ENCODE results near the gene RPS6KA5. TPM values are rescaled to one million over a fixed set of nuclear protein-coding genes. Genes with fewer than 3 reads are reported as not detected.
"Not testable (repeated sequence)": the region's sequence is repeated elsewhere in the genome, so short reads cannot be mapped to it uniquely, and the experiment has no call there.

The RPS6KA5 gene
- total RNA-seq, 4 donors from 2014 or later: 5.8 to 18.4 (median 9.8) TPM

- no peak for DNase-seq
- H3K4me3 ChIP-seq: no peak overlapping the region
- intact Hi-C loops (cut with DNase I; ENCODE audit: low total_unique reads): no loop called here
- TF ChIP-seq CTCF (IDR thresholded peaks at IDR 0.05 in 4 of 5, conservative IDR thresholded peaks at IDR 0.05 in 1 of 5): no peak
- TF ChIP-seq POLR2A (IDR thresholded peaks at IDR 0.05): no peak
- no peaks in the 10 kb centered on the region for H3K27me3 ChIP-seq
- in situ Hi-C loops (cut with MboI; ENCODE audit: low sequenced_read_pairs in 4 of 4): no loop called here
- H3K9me3 ChIP-seq: no peaks in the 10 kb centered on the region
- no peaks in the 10 kb centered on the region for H3K36me3 ChIP-seq
- peaks cover 5 to 17% of the 10 kb centered on the region in 2 donors for H3K4me1 ChIP-seq
- ATAC-seq: no peak
- peak overlapping the region in 3 of 4 donors; percentile 60 to 66 (median 62) for H3K27ac ChIP-seq
Measured at GRCh38 chr14:90848944-90849731, 211.3 kb downstream of the RPS6KA5 start.

GRCh38 chr14:90846511-90846910 is 213.9 kb downstream of the RPS6KA5 start:
- Histone ChIP-seq H3K4me1 (peaks cover 5 to 17% of the 10 kb centered on the region in 2 donors), H3K9me3 (no peaks in the 10 kb centered on the region), H3K4me3 (no peak overlapping the region), H3K27me3 (no peaks in the 10 kb centered on the region), H3K27ac (no peak overlapping the region), H3K36me3 (no peaks in the 10 kb centered on the region)
- in situ Hi-C loops (cut with MboI; ENCODE audit: low sequenced_read_pairs in 4 of 4) (no loop called here), intact Hi-C loops (cut with DNase I; ENCODE audit: low total_unique reads) (no loop called here)
- TF ChIP-seq POLR2A (IDR thresholded peaks at IDR 0.05) (no peak), CTCF (IDR thresholded peaks at IDR 0.05 in 4 of 5, conservative IDR thresholded peaks at IDR 0.05 in 1 of 5) (no peak)
- DNase-seq: no peak
- ATAC-seq: no peak

GRCh38 chr14:90844321-90844720 is 216.1 kb downstream of the RPS6KA5 start:
- intact Hi-C loops (cut with DNase I; ENCODE audit: low total_unique reads) (no loop called here), in situ Hi-C loops (cut with MboI; ENCODE audit: low sequenced_read_pairs in 4 of 4) (no loop called here)
- no peaks in the 10 kb centered on the region for H3K36me3 ChIP-seq
- H3K4me3 ChIP-seq: no peak overlapping the region
- DNase-seq (no peak), ATAC-seq (no peak)
- no peaks in the 10 kb centered on the region for H3K9me3 ChIP-seq
- no peaks in the 10 kb centered on the region for H3K27me3 ChIP-seq
- no peaks in the 10 kb centered on the region for H3K4me1 ChIP-seq
- no peak for TF ChIP-seq CTCF (IDR thresholded peaks at IDR 0.05 in 4 of 5, conservative IDR thresholded peaks at IDR 0.05 in 1 of 5)
- no peak for TF ChIP-seq POLR2A (IDR thresholded peaks at IDR 0.05)
- no peak overlapping the region for H3K27ac ChIP-seq

- no peaks in the 10 kb centered on the region for H3K27me3 ChIP-seq
- ATAC-seq: no peak
- intact Hi-C loops (cut with DNase I; ENCODE audit: low total_unique reads): no loop called here
- no peak for TF ChIP-seq POLR2A (IDR thresholded peaks at IDR 0.05)
- no peak for TF ChIP-seq CTCF (IDR thresholded peaks at IDR 0.05 in 4 of 5, conservative IDR thresholded peaks at IDR 0.05 in 1 of 5)
- H3K9me3 ChIP-seq: no peaks in the 10 kb centered on the region
- in situ Hi-C loops (cut with MboI; ENCODE audit: low sequenced_read_pairs in 4 of 4): no loop called here
- H3K27ac ChIP-seq: no peak overlapping the region
- no peaks in the 10 kb centered on the region for H3K36me3 ChIP-seq
- DNase-seq: no peak
- H3K4me1 ChIP-seq: no peaks in the 10 kb centered on the region
- no peak overlapping the region for H3K4me3 ChIP-seq
Measured at GRCh38 chr14:90842726-90843125, 217.7 kb downstream of the RPS6KA5 start.

GRCh38 chr14:90840667-90841066 is 219.8 kb downstream of the RPS6KA5 start:
- H3K36me3 ChIP-seq; in situ Hi-C loops (cut with MboI; ENCODE audit: low sequenced_read_pairs in 4 of 4); H3K4me1 ChIP-seq; ATAC-seq; H3K9me3 ChIP-seq; H3K4me3 ChIP-seq; H3K27me3 ChIP-seq; intact Hi-C loops (cut with DNase I; ENCODE audit: low total_unique reads); H3K27ac ChIP-seq; DNase-seq: not testable (repeated sequence)

Measured in gastrocnemius medialis (tissue), 4 donors.